CD14-positive monocyte (primary cell): ENCODE results near the gene IL1R2. TPM values are rescaled to one million over a fixed set of nuclear protein-coding genes. Genes with fewer than 3 reads are reported as not detected.

ENCODE experiments used
- DNase-seq, 3 donors: peaks; one replicate each; pipeline ENCODE4 v3.0.0-alpha.2; 2011 to 2022
- H2AFZ ChIP-seq: 2 replicates; pipeline ENCODE4 v1.6.0; 2012; ENCODE audit warnings: mild to moderate bottlenecking, low read depth, low read length, inconsistent platforms; ENCODE audit not compliant: insufficient read depth, poor library complexity, severe bottlenecking
- H3K27ac ChIP-seq, 2 donors: 1 replicate in 1 of 2; 2 replicates in 1 of 2; pipeline ENCODE4 v1.5.1; 2012 to 2013; ENCODE audit warnings: low read length in 2 of 2, control low read depth in 1 of 2, inconsistent platforms in 1 of 2, low read depth in 1 of 2, mild to moderate bottlenecking in 1 of 2
- H3K27me3 ChIP-seq, 2 donors: one replicate each; pipeline versions ENCODE4 v1.6.0 to v1.6.1; 2011 to 2013; ENCODE audit warnings: low read length in 2 of 2; ENCODE audit not compliant: control insufficient read depth in 2 of 2, insufficient read depth in 2 of 2
- H3K36me3 ChIP-seq, 2 donors: replicated peaks in 1 of 2; 1 replicate in 1 of 2; 2 replicates in 1 of 2; pipeline versions ENCODE4 v1.5.1 to v1.6.1; 2012 to 2013; ENCODE audit warnings: low read length in 2 of 2, control low read depth in 1 of 2, inconsistent platforms in 1 of 2, mild to moderate bottlenecking in 1 of 2; ENCODE audit not compliant: insufficient read depth in 2 of 2, control insufficient read depth in 1 of 2
- H3K4me1 ChIP-seq, 2 donors: 1 replicate in 1 of 2; 2 replicates in 1 of 2; pipeline versions ENCODE4 v1.5.1 to v1.6.1; 2012 to 2013; ENCODE audit warnings: low read length in 2 of 2, control low read depth in 1 of 2, inconsistent platforms in 1 of 2, mild to moderate bottlenecking in 1 of 2, moderate library complexity in 1 of 2; ENCODE audit not compliant: insufficient read depth in 2 of 2, control insufficient read depth in 1 of 2
- H3K4me2 ChIP-seq: replicated peaks from 2 replicates; pipeline ENCODE3; 2012; ENCODE audit warnings: low read length, moderate library complexity, mild to moderate bottlenecking; ENCODE audit not compliant: poor library complexity, severe bottlenecking; ENCODE audit errors: extremely low read depth
- H3K4me3 ChIP-seq, 3 experiments: fragments of 200-600 bp in 1 of 3; sonication (generic) in 1 of 3; replicated peaks in 1 of 3; 1 replicate in 2 of 3; 2 replicates in 1 of 3; pipeline ENCODE4 v1.5.1; 2011 to 2013; ENCODE audit warnings: low read length in 3 of 3, mild to moderate bottlenecking in 3 of 3, control low read depth in 2 of 3, low read depth in 2 of 3, inconsistent platforms in 1 of 3, moderate library complexity in 1 of 3
- H3K79me2 ChIP-seq: 2 replicates; pipeline ENCODE4 v1.6.0; 2012; ENCODE audit warnings: mild to moderate bottlenecking, control low read depth, inconsistent platforms, low read length, moderate library complexity; ENCODE audit not compliant: insufficient read depth
- H3K9ac ChIP-seq: 2 replicates; pipeline ENCODE4 v1.6.0; 2017; ENCODE audit warnings: low read length, mild to moderate bottlenecking; ENCODE audit not compliant: insufficient read depth, poor library complexity, severe bottlenecking
- H3K9me3 ChIP-seq, 2 donors: replicated peaks in 1 of 2; 1 replicate in 1 of 2; 2 replicates in 1 of 2; pipeline versions ENCODE4 v1.5.1 to v1.6.1; 2012 to 2013; ENCODE audit warnings: low read length in 2 of 2, control low read depth in 1 of 2; ENCODE audit not compliant: control insufficient read depth in 1 of 2, insufficient read depth in 1 of 2
- H4K20me1 ChIP-seq: 2 replicates; pipeline ENCODE4 v1.6.0; 2012; ENCODE audit warnings: mild to moderate bottlenecking, low read length, control low read depth, moderate library complexity; ENCODE audit not compliant: insufficient read depth
- H3K27ac Mint-ChIP-seq, 7 donors: one replicate each; pipeline ENCODE4 v1.8.0; 2020; ENCODE audit warnings: mild to moderate bottlenecking in 7 of 7, mixed read lengths in 7 of 7, moderate library complexity in 6 of 7, inconsistent platforms in 2 of 7
- H3K27me3 Mint-ChIP-seq, 3 donors: one replicate each; pipeline ENCODE4 v1.8.0; 2021 to 2022; ENCODE audit warnings: low read depth in 3 of 3, mild to moderate bottlenecking in 3 of 3, mixed read lengths in 3 of 3, moderate library complexity in 3 of 3, inconsistent platforms in 1 of 3
- H3K36me3 Mint-ChIP-seq, 2 donors: one replicate each; pipeline ENCODE4 v1.8.0; 2020; ENCODE audit warnings: mixed read lengths in 2 of 2, inconsistent platforms in 1 of 2, mild to moderate bottlenecking in 1 of 2
- H3K4me1 Mint-ChIP-seq: one replicate; pipeline ENCODE4 v1.8.0; 2020; ENCODE audit warnings: mild to moderate bottlenecking, mixed read lengths
- H3K4me3 Mint-ChIP-seq, 2 donors: one replicate each; pipeline ENCODE4 v1.8.0; 2020; ENCODE audit warnings: mild to moderate bottlenecking in 2 of 2, mixed read lengths in 2 of 2, moderate library complexity in 1 of 2
- H3K9me3 Mint-ChIP-seq, 7 donors: one replicate each; pipeline ENCODE4 v1.8.0; 2020 to 2022; ENCODE audit warnings: mixed read lengths in 7 of 7, mild to moderate bottlenecking in 6 of 7, moderate library complexity in 6 of 7, inconsistent platforms in 2 of 7
- WGBS: methylation state at CpG from one replicate; pipeline ENCODE4 v1.1.5; 2013; ENCODE audit warnings: missing lambda C conversion rate; ENCODE audit not compliant: insufficient coverage; 5-methylcytosine and 5-hydroxymethylcytosine counted together
- intact Hi-C, 2 donors: fragments of 100-400 bp; cut with micrococcal nuclease; formaldehyde crosslinking; loops; one replicate each; pipeline versions ENCODE4 v1.15.0 to v1.15.1; 2023
- polyA plus RNA-seq, 3 donors: library from polyadenylated mRNA; depleted of rRNA in 1 of 3; unstranded in 2 of 3; stranded (reverse) in 1 of 3; fragments of 300-500 nt in 2 of 3; fragments of >200 nt in 1 of 3; fragmentation: Illumina TruSeq in 2 of 3; gene quantifications; 1 replicate in 2 of 3; 2 replicates in 1 of 3; pipeline ENCODE4 v1.2.3, GENCODE V29; 2012 to 2021
- TF ChIP-seq, protein P1 (sequence below): fragments of 200-600 bp; IDR thresholded peaks from one replicate; pipeline ENCODE4 v1.8.0; 2022; ENCODE audit warnings: antibody characterized with exemption, mild to moderate bottlenecking

IL1R2 gene
- polyA plus RNA-seq, 3 donors = 5.9 to 12.0 (median 6.2) TPM

DNA sequence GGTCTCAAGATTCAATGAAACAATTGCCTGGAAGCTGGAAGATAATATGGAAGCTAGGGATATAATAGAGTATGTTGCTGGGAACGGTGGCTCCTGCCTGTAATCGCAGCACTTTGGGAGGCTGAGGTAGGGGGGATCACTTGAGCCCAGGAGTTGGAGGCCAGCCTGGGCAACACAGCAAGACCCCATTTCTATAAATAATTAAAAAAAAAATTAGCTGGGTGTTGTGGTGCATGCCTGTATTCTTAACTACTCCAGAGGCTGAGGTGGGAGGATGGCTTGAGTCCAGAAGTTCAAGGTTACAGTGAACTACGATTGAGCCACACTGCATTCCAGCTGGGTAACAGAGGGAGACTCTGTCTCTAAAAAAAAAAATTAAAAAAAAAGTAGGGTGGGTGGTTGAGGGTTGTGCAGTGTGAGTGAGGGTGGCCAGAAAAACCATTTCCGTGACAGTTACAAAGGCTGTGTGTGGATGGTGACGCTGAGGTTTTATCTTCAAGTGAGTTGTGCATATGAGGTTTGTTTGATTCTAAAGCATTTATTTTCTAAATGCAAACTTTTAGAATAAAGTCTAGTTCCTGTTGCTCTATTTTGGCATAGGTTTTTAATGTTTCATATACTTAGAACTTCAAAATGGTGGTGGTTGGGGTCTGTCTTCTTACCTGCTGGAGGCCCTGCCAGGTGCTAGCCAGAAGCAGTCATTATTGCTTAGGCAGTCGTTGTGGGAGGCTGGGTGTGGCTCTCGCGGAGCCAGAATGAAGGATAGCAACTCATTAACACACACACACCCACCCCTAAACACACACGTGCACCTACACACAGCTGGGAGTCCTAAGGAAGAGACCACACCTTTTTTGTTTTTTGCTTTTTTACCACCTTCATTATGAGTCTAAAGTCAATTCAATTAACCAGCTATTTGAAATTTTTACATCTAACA is 4.7 kb upstream of the IL1R2 start:
- no peak for DNase-seq
- peaks cover 37% of the 10 kb centered on the region for H3K4me1 Mint-ChIP-seq
- peaks cover 35 to 36% of the 10 kb centered on the region in 2 donors for H3K4me1 ChIP-seq

DNA sequence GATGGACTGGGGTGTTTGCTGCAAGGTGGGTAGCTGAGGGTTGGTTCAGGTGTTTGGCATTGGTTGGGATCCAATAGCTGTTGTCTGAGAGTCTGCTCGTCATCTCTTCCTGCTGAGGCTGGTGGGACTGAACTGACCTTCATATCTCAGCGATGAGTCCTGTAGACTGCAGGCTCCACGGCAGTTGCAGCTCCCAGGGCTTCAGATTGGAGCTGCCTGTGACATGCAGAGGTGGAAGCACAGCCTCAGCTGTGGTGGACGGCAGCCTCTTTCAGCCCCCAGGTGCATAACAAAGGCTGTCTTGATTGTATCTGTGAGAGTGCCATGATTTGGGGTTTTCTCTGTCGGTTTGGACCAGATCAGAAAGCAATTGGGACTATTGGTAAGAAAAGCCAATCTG is 3.9 kb upstream of the IL1R2 start:
- H3K4me1 Mint-ChIP-seq = peaks cover 43% of the 10 kb centered on the region
- Histone ChIP-seq H3K27me3 (no peaks in the 10 kb centered on the region), H4K20me1 (no peaks in the 10 kb centered on the region), H3K9me3 (no peaks in the 10 kb centered on the region), H3K36me3 (peaks cover 8 to 17% of the 10 kb centered on the region in 2 donors), H3K4me3 (no peak overlapping the region), H3K4me1 (peaks cover 38 to 44% of the 10 kb centered on the region in 2 donors), H3K79me2 (no peaks in the 10 kb centered on the region), H2AFZ (no peak overlapping the region), H3K27ac (no peak overlapping the region), H3K9ac (no peak overlapping the region), H3K4me2 (no peak overlapping the region)
- intact Hi-C loops = loop anchor here in 1 of 2 donors (10.0 kb wide), 1 partner anchor 103 kb away; no protein-coding TSS in a partner anchor
- peaks cover 0 to 2% (median 0%) of the 10 kb centered on the region in 7 donors for H3K9me3 Mint-ChIP-seq
- no peak overlapping the region for H3K27ac Mint-ChIP-seq
- TF ChIP-seq, protein P1, sequence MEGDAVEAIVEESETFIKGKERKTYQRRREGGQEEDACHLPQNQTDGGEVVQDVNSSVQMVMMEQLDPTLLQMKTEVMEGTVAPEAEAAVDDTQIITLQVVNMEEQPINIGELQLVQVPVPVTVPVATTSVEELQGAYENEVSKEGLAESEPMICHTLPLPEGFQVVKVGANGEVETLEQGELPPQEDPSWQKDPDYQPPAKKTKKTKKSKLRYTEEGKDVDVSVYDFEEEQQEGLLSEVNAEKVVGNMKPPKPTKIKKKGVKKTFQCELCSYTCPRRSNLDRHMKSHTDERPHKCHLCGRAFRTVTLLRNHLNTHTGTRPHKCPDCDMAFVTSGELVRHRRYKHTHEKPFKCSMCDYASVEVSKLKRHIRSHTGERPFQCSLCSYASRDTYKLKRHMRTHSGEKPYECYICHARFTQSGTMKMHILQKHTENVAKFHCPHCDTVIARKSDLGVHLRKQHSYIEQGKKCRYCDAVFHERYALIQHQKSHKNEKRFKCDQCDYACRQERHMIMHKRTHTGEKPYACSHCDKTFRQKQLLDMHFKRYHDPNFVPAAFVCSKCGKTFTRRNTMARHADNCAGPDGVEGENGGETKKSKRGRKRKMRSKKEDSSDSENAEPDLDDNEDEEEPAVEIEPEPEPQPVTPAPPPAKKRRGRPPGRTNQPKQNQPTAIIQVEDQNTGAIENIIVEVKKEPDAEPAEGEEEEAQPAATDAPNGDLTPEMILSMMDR = no peak
- H3K27me3 Mint-ChIP-seq = peaks cover 5 to 7% (median 6%) of the 10 kb centered on the region in 3 donors
- 96% methylated on average over 5 of the region's 5 CpGs for WGBS
- H3K4me3 Mint-ChIP-seq = no peak overlapping the region
- DNase-seq = no peak
- peaks cover 30 to 38% of the 10 kb centered on the region in 2 donors for H3K36me3 Mint-ChIP-seq

More for the DNA sequence above, 4.7 kb upstream of the IL1R2 start:
- Histone ChIP-seq H2AFZ (no peak overlapping the region), H3K4me3 (no peak overlapping the region), H3K4me2 (no peak overlapping the region), H4K20me1 (no peaks in the 10 kb centered on the region), H3K9me3 (no peaks in the 10 kb centered on the region), H3K27ac (no peak overlapping the region), H3K36me3 (peaks cover 8 to 17% of the 10 kb centered on the region in 2 donors), H3K27me3 (no peaks in the 10 kb centered on the region), H3K79me2 (no peaks in the 10 kb centered on the region), H3K9ac (no peak overlapping the region)
- TF ChIP-seq, protein P1 = no peak
- WGBS = 100% methylated on average over 3 of the region's 9 CpGs
- H3K27me3 Mint-ChIP-seq = peaks cover 1 to 3% (median 1%) of the 10 kb centered on the region in 3 donors
- peak overlapping the region in 1 of 7 donors; percentile 50 for H3K27ac Mint-ChIP-seq
- H3K4me3 Mint-ChIP-seq = no peak overlapping the region
- H3K36me3 Mint-ChIP-seq = peaks cover 33 to 34% of the 10 kb centered on the region in 2 donors
- peaks cover 0 to 2% (median 0%) of the 10 kb centered on the region in 7 donors for H3K9me3 Mint-ChIP-seq
- intact Hi-C loops = loop anchor here in 1 of 2 donors (10.0 kb wide), 1 partner anchor 102 kb away; no protein-coding TSS in a partner anchor
